GM19351 (cell line): ENCODE measurements around the gene TMC4.
A peak's percentile ranks its signal among the peaks of the same experiment; 100 is the strongest.
"Not testable (repeated sequence)": the region's sequence is repeated elsewhere in the genome, so short reads cannot be mapped to it uniquely, and the experiment has no call there.

Source experiments
- ATAC-seq: cut with Tn5 transposase; IDR thresholded peaks from one replicate; pipeline ENCODE4 v1.9.1; 2021; ENCODE audit warnings: mild to moderate bottlenecking, moderate library complexity; ENCODE audit not compliant: unreplicated experiment

TMC4 gene

GRCh38 chr19:54204767-54205468 is 32.0 kb upstream of the TMC4 start:
- no peak for ATAC-seq

- no peak for ATAC-seq
These were observed 30.2 kb upstream of the TMC4 start for GRCh38 chr19:54203151-54203611.

GRCh38 chr19:54201980-54202379 is 29.0 kb upstream of the TMC4 start:
- ATAC-seq = no peak

GRCh38 chr19:54201172-54201701 is 28.3 kb upstream of the TMC4 start:
- ATAC-seq = no peak

GRCh38 chr19:54199401-54199800 is 26.4 kb upstream of the TMC4 start:
- ATAC-seq = no peak

- ATAC-seq = no peak
These were observed 24.2 kb upstream of the TMC4 start for GRCh38 chr19:54197121-54197520.

GRCh38 chr19:54196536-54196935 is 23.6 kb upstream of the TMC4 start:
- no peak for ATAC-seq

GRCh38 chr19:54194463-54194862 is 21.5 kb upstream of the TMC4 start:
- not testable (repeated sequence) for ATAC-seq

GRCh38 chr19:54193011-54193410 is 20.1 kb upstream of the TMC4 start:
- no peak for ATAC-seq

GRCh38 chr19:54191811-54192453 is 19.0 kb upstream of the TMC4 start:
- no peak for ATAC-seq

GRCh38 chr19:54191011-54191810 is 18.3 kb upstream of the TMC4 start, which contains the start of gene TSEN34:
Gene TSEN34, plus strand, starts transcription at chr19:54191308. Its CDS starts 57 bp downstream, at chr19:54191365.
- peak; percentile 25 for ATAC-seq

GRCh38 chr19:54190503-54191010 is 17.6 kb upstream of the TMC4 start:
- ATAC-seq = peak; percentile 49

GRCh38 chr19:54189735-54190502 is 17.0 kb upstream of the TMC4 start:
- ATAC-seq = peak; percentile 41

- ATAC-seq = peak; percentile 20
These were observed 16.3 kb upstream of the TMC4 start, which contains the start of gene MBOAT7 for GRCh38 chr19:54189145-54189734. Gene MBOAT7, minus strand, starts transcription at chr19:54189580. Its CDS starts 1,072 bp downstream, at chr19:54188508.

- no peak for ATAC-seq
These were observed 15.4 kb upstream of the TMC4 start for GRCh38 chr19:54188215-54188871.

GRCh38 chr19:54186934-54187381 is 14.0 kb upstream of the TMC4 start:
- ATAC-seq = no peak

- no peak for ATAC-seq
These were observed 13.4 kb upstream of the TMC4 start for GRCh38 chr19:54186351-54186750.

- ATAC-seq = no peak
These were observed 10.5 kb upstream of the TMC4 start for GRCh38 chr19:54183431-54183830.

GRCh38 chr19:54181894-54182293 is 8.9 kb upstream of the TMC4 start:
- not testable (repeated sequence) for ATAC-seq
